ENCODE data around the gene KHDC4. TPM values are rescaled to one million over a fixed set of nuclear protein-coding genes. Genes with fewer than 3 reads are reported as not detected.

KHDC4 gene
- total and polyA plus RNA-seq, 2 donors (not counting 3 experiments of a cell fraction or from before 2014, with no cell fraction given): 47.9 to 54.1 TPM

- H3K4me2 ChIP-seq (ENCODE audit: insufficient read depth, low read length): no peak overlapping the region
- peaks cover 36% of the 10 kb centered on the region for H3K79me2 ChIP-seq (ENCODE audit: control insufficient read depth, insufficient read depth, low read length)
- no TSS peak for BruUV-seq (replicated peaks)
- no peaks in the 10 kb centered on the region for H4K20me1 ChIP-seq (replicated peaks; ENCODE audit: control insufficient read depth, extremely low read depth, insufficient read depth, low read length)
- DNase-seq (ENCODE audit: low read depth, low spot score) (peak; percentile 46), FAIRE-seq (no peak)
- H3K9ac ChIP-seq (replicated peaks; ENCODE audit: extremely low read depth, insufficient read depth, low read length): no peak overlapping the region
- no peak overlapping the region for H3K4me3 ChIP-seq (replicated peaks in 1 of 3; ENCODE audit: insufficient read depth in 1 of 3, low read depth in 1 of 3, low read length in 3 of 3)
- ChIA-PET CTCF (interaction anchor here (0.5 to 4.6 kb wide), 13 partner anchors 8 to 195 kb away, joined by 3 to 138 read pairs (median 5); partner anchors contain the start of genes ARHGEF2, KHDC4 and UBQLN4), POLR2A (interaction anchor here (0.6 to 1.3 kb wide), 4 partner anchors 14 to 26 kb away, joined by 3 to 9 read pairs (median 6); partner anchors contain the start of gene ARHGEF2)
- H3K36me3 ChIP-seq (ENCODE audit: control insufficient read depth in 2 of 2, extremely low read depth in 1 of 2, insufficient read depth in 2 of 2, low read length in 2 of 2): peaks cover 33 to 56% of the 10 kb centered on the region in 2 experiments
- no peak for TF ChIP-seq POLR2AphosphoS5 (IDR thresholded peaks at IDR 0.05; ENCODE audit: insufficient read depth, low read depth, low read length)
- no peak for TF ChIP-seq GATA2 (IDR thresholded peaks at IDR 0.05; ENCODE audit: insufficient read depth, insufficient read length, low read depth, low read length)
- no peak for TF ChIP-seq MYC (IDR thresholded peaks at IDR 0.05; ENCODE audit: low read depth, low read length)
- no peak for TF ChIP-seq JUN (IDR thresholded peaks at IDR 0.05; ENCODE audit: borderline replicate concordance, insufficient read depth, insufficient read length, low read depth)
- TF ChIP-seq POLR2A (IDR thresholded peaks at IDR 0.05; ENCODE audit: low read depth, low read length): no peak
- intact Hi-C loops (cut with micrococcal nuclease) (loop anchor here (1.0 to 10.0 kb wide), 6 partner anchors 14 to 172 kb away; no protein-coding TSS in a partner anchor), dilution Hi-C loops (cut with MboI; ENCODE audit: extremely low pct_ligation_motif_present, low sequenced_read_pairs) (no loop called here)
- peaks cover 30% of the 10 kb centered on the region for H3K4me1 ChIP-seq (ENCODE audit: control insufficient read depth, extremely low read depth, insufficient read depth, low read length)
- H3K27ac ChIP-seq (ENCODE audit: insufficient read depth, low read depth, low read length): peak overlapping the region; percentile 36
- H2AFZ ChIP-seq (ENCODE audit: low read depth, low read length): no peak overlapping the region
- H3K9me1 ChIP-seq (replicated peaks; ENCODE audit: control insufficient read depth, extremely low read depth, insufficient read depth, low read length): no peaks in the 10 kb centered on the region
- no peaks in the 10 kb centered on the region for H3K9me3 ChIP-seq (replicated peaks; ENCODE audit: control insufficient read depth, insufficient read depth, low read length)
- no peaks in the 10 kb centered on the region for H3K27me3 ChIP-seq (ENCODE audit: control insufficient read depth in 2 of 2, insufficient read depth in 2 of 2, low read length in 2 of 2)
Measured at GRCh38 chr1:155962599-155963211, 28.5 kb upstream of the KHDC4 start.

DNA sequence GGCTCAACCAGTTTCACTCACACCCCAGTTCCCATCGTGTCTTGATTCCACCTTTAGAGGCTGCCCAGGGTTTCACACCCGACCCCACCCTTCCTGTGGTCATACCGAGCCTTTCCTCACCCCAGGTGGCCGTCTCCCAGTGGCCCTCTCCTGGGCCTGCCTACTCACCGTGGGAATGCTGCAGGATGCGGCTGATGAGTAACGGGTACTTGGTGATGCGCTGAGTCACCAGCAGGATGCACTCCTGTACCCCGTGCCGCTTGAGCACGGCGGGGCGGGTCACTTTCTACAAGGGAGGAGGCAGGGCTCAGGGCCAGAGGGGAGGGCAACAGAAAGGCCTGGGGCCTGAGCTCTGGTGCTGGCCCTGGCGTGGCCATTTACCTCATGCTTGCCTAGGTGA is 27.7 kb upstream of the KHDC4 start:
- CTCF ChIA-PET: interaction anchor here (0.5 to 4.6 kb wide), 13 partner anchors 9 to 194 kb away, joined by 3 to 138 read pairs (median 5); partner anchors contain the start of genes ARHGEF2, KHDC4 and UBQLN4
- no TSS peak for BruUV-seq (replicated peaks)
- H4K20me1 ChIP-seq (replicated peaks; ENCODE audit: control insufficient read depth, extremely low read depth, insufficient read depth, low read length): no peaks in the 10 kb centered on the region

More for the DNA sequence above, 27.7 kb upstream of the KHDC4 start:
- POLR2A ChIA-PET: interaction anchor here (0.6 to 1.3 kb wide), 3 partner anchors 15 to 23 kb away, joined by 4 to 9 read pairs (median 7); partner anchors contain the start of gene ARHGEF2
- dilution Hi-C loops (cut with MboI; ENCODE audit: extremely low pct_ligation_motif_present, low sequenced_read_pairs) (no loop called here), intact Hi-C loops (cut with micrococcal nuclease) (loop anchor here (1.0 to 10.0 kb wide), 6 partner anchors 15 to 173 kb away; no protein-coding TSS in a partner anchor)
- H3K4me3 ChIP-seq (replicated peaks in 1 of 3; ENCODE audit: insufficient read depth in 1 of 3, low read depth in 1 of 3, low read length in 3 of 3): no peak overlapping the region
- no peak overlapping the region for H2AFZ ChIP-seq (ENCODE audit: low read depth, low read length)
- no peaks in the 10 kb centered on the region for H3K27me3 ChIP-seq (ENCODE audit: control insufficient read depth in 2 of 2, insufficient read depth in 2 of 2, low read length in 2 of 2)
- FAIRE-seq (peak; percentile 96), DNase-seq (ENCODE audit: low read depth, low spot score) (peak; percentile 91)
- H3K4me1 ChIP-seq (ENCODE audit: control insufficient read depth, extremely low read depth, insufficient read depth, low read length): peaks cover 22% of the 10 kb centered on the region
- peak overlapping the region; percentile 86 for H3K27ac ChIP-seq (ENCODE audit: insufficient read depth, low read depth, low read length)
- peaks cover 29% of the 10 kb centered on the region for H3K79me2 ChIP-seq (ENCODE audit: control insufficient read depth, insufficient read depth, low read length)
- peaks cover 39 to 62% of the 10 kb centered on the region in 2 experiments for H3K36me3 ChIP-seq (ENCODE audit: control insufficient read depth in 2 of 2, extremely low read depth in 1 of 2, insufficient read depth in 2 of 2, low read length in 2 of 2)
- peak; percentile 44 to 61 for TF ChIP-seq CTCF (IDR thresholded peaks at IDR 0.05; ENCODE audit: extremely low read depth in 1 of 2, insufficient read depth in 1 of 2, low read depth in 1 of 2, low read length in 2 of 2)
- TF ChIP-seq, protein P1, sequence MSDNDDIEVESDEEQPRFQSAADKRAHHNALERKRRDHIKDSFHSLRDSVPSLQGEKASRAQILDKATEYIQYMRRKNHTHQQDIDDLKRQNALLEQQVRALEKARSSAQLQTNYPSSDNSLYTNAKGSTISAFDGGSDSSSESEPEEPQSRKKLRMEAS (IDR thresholded peaks at IDR 0.05; ENCODE audit: insufficient read depth, insufficient read length): peak; percentile 48
- TF ChIP-seq JUN (IDR thresholded peaks at IDR 0.05; ENCODE audit: borderline replicate concordance, insufficient read depth, insufficient read length, low read depth): peak; percentile 80
- TF ChIP-seq GATA2 (IDR thresholded peaks at IDR 0.05; ENCODE audit: insufficient read depth, insufficient read length, low read depth, low read length): no peak
- peak; percentile 7 for TF ChIP-seq POLR2A (IDR thresholded peaks at IDR 0.05; ENCODE audit: low read depth, low read length)
- peak; percentile 94 for TF ChIP-seq FOS (IDR thresholded peaks at IDR 0.05; ENCODE audit: borderline replicate concordance, insufficient read depth, low read length)
- TF ChIP-seq POLR2AphosphoS5 (IDR thresholded peaks at IDR 0.05; ENCODE audit: insufficient read depth, low read depth, low read length): peak; percentile 74
- no peak for TF ChIP-seq EZH2 (IDR thresholded peaks at IDR 0.05; ENCODE audit: borderline replicate concordance, low read depth, low read length, severe bottlenecking)
- TF ChIP-seq MYC (IDR thresholded peaks at IDR 0.05; ENCODE audit: low read depth, low read length): no peak
- H3K9ac ChIP-seq (replicated peaks; ENCODE audit: extremely low read depth, insufficient read depth, low read length): peak overlapping the region; percentile 49
- H3K9me1 ChIP-seq (replicated peaks; ENCODE audit: control insufficient read depth, extremely low read depth, insufficient read depth, low read length): no peaks in the 10 kb centered on the region
- no peak overlapping the region for H3K4me2 ChIP-seq (ENCODE audit: insufficient read depth, low read length)
- H3K9me3 ChIP-seq (replicated peaks; ENCODE audit: control insufficient read depth, insufficient read depth, low read length): no peaks in the 10 kb centered on the region

Measured in endothelial cell of umbilical vein (primary cell).